CD4-positive, alpha-beta T cell treated with Interleukin-1 beta for 1 hour (primary cell): ENCODE data around the gene INTS15.

Experiments used
- DNase-seq, 2 donors: peaks; one replicate each; pipeline ENCODE4 v3.0.0-alpha.2; 2020 to 2022

INTS15 gene

GRCh38 chr7:6589829-6590644 lies at the start of gene INTS15:
INTS15 (plus strand) TSS chr7:6590021; CDS start chr7:6590284, 263 bp downstream.
- peak; percentile 82 to 84 for DNase-seq

- DNase-seq = no peak
Observed at GRCh38 chr7:6542368-6542767, 47.5 kb upstream of the INTS15 start.

- no peak for DNase-seq
Observed at GRCh38 chr7:6545398-6546126, 44.3 kb upstream of the INTS15 start.

GRCh38 chr7:6546498-6547251 lies 43.1 kb upstream of the INTS15 start:
- DNase-seq = no peak

GRCh38 chr7:6547400-6547799 lies 42.4 kb upstream of the INTS15 start:
- no peak for DNase-seq

GRCh38 chr7:6551016-6551511 lies 38.8 kb upstream of the INTS15 start, which contains the start of gene GRID2IP:
GRID2IP (minus strand) TSS chr7:6551461; CDS start chr7:6551436, 25 bp downstream.
- DNase-seq = no peak

GRCh38 chr7:6553448-6554044 lies 36.3 kb upstream of the INTS15 start:
- DNase-seq = no peak

GRCh38 chr7:6554848-6555247 lies 35.0 kb upstream of the INTS15 start:
- DNase-seq = no peak

GRCh38 chr7:6556196-6556595 lies 33.6 kb upstream of the INTS15 start:
- no peak for DNase-seq

GRCh38 chr7:6558837-6559236 lies 31.0 kb upstream of the INTS15 start:
- DNase-seq = peak in 1 of 2 donors; percentile 13

GRCh38 chr7:6559896-6560295 lies 29.9 kb upstream of the INTS15 start:
- DNase-seq = no peak

- no peak for DNase-seq
Observed at GRCh38 chr7:6562106-6562505, 27.7 kb upstream of the INTS15 start.

GRCh38 chr7:6563936-6564770 lies 25.7 kb upstream of the INTS15 start:
- DNase-seq = no peak

- DNase-seq = no peak
Observed at GRCh38 chr7:6565655-6566054, 24.2 kb upstream of the INTS15 start.

- no peak for DNase-seq
Observed at GRCh38 chr7:6567886-6568285, 21.9 kb upstream of the INTS15 start.

- no peak for DNase-seq
Observed at GRCh38 chr7:6571160-6571779, 18.6 kb upstream of the INTS15 start.

- no peak for DNase-seq
Observed at GRCh38 chr7:6575281-6576023, 14.4 kb upstream of the INTS15 start.

- DNase-seq = no peak
Observed at GRCh38 chr7:6576024-6576866, 13.6 kb upstream of the INTS15 start.

GRCh38 chr7:6576867-6577368 lies 12.9 kb upstream of the INTS15 start:
- peak in 1 of 2 donors; percentile 19 for DNase-seq
